Right lobe of liver (tissue), 6 donors: ENCODE results near the gene ZNF799. TPM values are rescaled to one million over a fixed set of nuclear protein-coding genes. Genes with fewer than 3 reads are reported as not detected.
"Not testable (repeated sequence)": the region's sequence is repeated elsewhere in the genome, so short reads cannot be mapped to it uniquely, and the experiment has no call there.

Source experiments
- ATAC-seq, 4 donors: fragments of 200-7000 bp; cut with Tn5 transposase; one replicate each; pipeline ENCODE4 v1.9.1; 2020; ENCODE audit warnings: mild to moderate bottlenecking in 4 of 4, moderate library complexity in 4 of 4
- DNase-seq, 3 donors: peaks; one replicate each; pipeline ENCODE4 v3.0.0-alpha.2; 2020
- H3K27ac ChIP-seq, 3 donors: fragments of 200-600 bp; one replicate each; pipeline ENCODE4 v1.8.0; 2022
- H3K27me3 ChIP-seq, 2 donors: fragments of 200-600 bp; one replicate each; pipeline ENCODE4 v1.8.0; 2022
- H3K36me3 ChIP-seq, 4 donors: fragments of 200-600 bp; sonication (generic) in 1 of 4; one replicate each; pipeline versions ENCODE4 v1.5.1 to v1.8.0; 2017 to 2022; ENCODE audit warnings: control low read depth in 1 of 4
- H3K4me1 ChIP-seq, 4 donors: fragments of 200-600 bp; sonication (generic) in 1 of 4; one replicate each; pipeline versions ENCODE4 v1.5.1 to v1.8.0; 2017 to 2022; ENCODE audit warnings: control low read depth in 1 of 4
- H3K4me3 ChIP-seq, 3 donors: fragments of 200-600 bp; one replicate each; pipeline ENCODE4 v1.8.0; 2022
- H3K9me3 ChIP-seq, 4 donors: fragments of 200-600 bp; sonication (generic) in 1 of 4; one replicate each; pipeline versions ENCODE4 v1.5.1 to v1.8.0; 2017 to 2022; ENCODE audit warnings: control low read depth in 1 of 4
- POLR2A ChIP-seq: fragments of 450-650 bp; IDR thresholded peaks from one replicate; pipeline ENCODE4 v1.6.1; 2017; ENCODE audit warnings: antibody characterized with exemption, mild to moderate bottlenecking
- WGBS: methylation state at CpG from one replicate; pipeline ENCODE4 v1.1.6; 2018; ENCODE audit warnings: low coverage, low lambda C conversion rate; ENCODE audit not compliant: insufficient coverage; ENCODE audit errors: missing lambda C conversion rate; 5-methylcytosine and 5-hydroxymethylcytosine counted together
- intact Hi-C, 2 donors: fragments of 100-400 bp; cut with DNase I; formaldehyde crosslinking; loops; one replicate each; pipeline versions ENCODE4 v1.11.2 to v1.14.1; 2022
- long read RNA-seq: library from polyadenylated mRNA; unstranded; transcript quantifications from one replicate; pipeline ENCODE4 v2.0.0, GENCODE V29; 2019
- total RNA-seq, 6 experiments: library from RNA; depleted of rRNA in 2 of 6; stranded (reverse); fragments of >200 nt in 2 of 6; fragmentation: NEBNext Ultra II Directional in 3 of 6; extraction: Animal tissue kit (Norgen Biotek cat#: 25700) in 3 of 6; gene quantifications; one replicate each; pipeline versions ENCODE4 v1.1.0 to v1.2.4, GENCODE V29; 2016 to 2023
- TF ChIP-seq, protein P1 (sequence below), 4 donors: fragments of 200-600 bp in 3 of 4; fragments of 450-650 bp in 1 of 4; IDR thresholded peaks; one replicate each; pipeline versions ENCODE4 v1.5.1 to v1.8.0; 2016 to 2022; ENCODE audit warnings: antibody characterized with exemption in 4 of 4, mild to moderate bottlenecking in 2 of 4
- donor health status: DM: no; HTN: yes; CAD: no.
- donor health status: DM: no; HTN: no; CAD: no.
- donor health status: DM: no; HTN: no; CAD: no.
- donor health status: DM: no; HTN: yes; CAD: no.
- donor health status: DM: no; HTN: yes; CAD: no.

The ZNF799 gene
- 1 to 10 TPM; 2.3 to 2.8 (median 2.7) TPM for total RNA-seq
- long read RNA-seq, partial matches to known transcripts, result 0 of 2 reads
- long read RNA-seq, other reads (novel, unspliced or antisense), result 0 of 2 reads

DNA sequence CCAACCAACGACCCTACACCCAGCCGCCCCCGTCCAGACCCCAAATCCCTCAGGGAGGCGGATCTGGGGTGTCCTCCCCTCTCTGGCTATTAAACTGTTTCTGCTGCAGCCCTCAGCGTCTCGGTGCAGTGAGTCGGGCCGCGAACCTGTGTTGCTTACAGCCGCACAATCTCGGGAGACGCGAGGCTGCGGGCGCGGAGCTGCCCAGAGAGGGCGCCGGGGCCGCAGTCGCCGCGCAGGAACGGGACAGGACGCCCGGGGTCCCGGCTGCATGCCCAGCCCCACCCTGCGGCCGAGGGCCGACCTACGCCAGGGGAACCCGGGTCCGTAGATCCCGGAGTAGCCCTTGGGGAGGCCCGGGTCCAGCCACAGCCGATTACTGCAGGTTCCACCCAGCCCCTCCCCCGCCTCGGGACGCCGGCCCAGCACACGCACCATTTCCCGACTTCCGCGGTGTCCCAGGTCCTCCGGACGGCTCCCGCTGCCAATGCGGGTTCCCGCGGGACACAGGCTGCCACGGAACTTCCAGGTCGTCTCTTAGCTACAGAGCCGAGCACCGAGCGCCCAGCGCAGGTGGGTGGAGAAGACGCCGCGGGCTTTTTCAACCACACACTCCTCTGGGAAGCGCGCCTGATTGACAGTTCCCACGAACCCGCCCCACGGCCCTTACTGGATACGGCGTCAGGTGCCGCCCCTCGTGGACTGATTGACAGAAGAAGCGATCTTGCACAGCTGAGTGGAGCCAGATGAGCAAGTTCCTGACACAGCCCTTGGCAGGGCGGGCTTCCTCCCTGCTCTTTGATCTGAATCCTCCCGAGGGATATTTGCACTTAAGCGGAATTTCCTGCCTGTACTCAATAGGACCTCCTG lies at the start of gene ZNF799:
Gene ZNF799 (minus strand): TSS at position 639 of the 870 bp plus-strand sequence. CDS start 201 bp downstream, at position 438.
- 0% methylated on average over 13 of the region's 71 CpGs for WGBS
- intact Hi-C loops, result no loop called here
- Histone ChIP-seq H3K27me3 (no peaks in the 10 kb centered on the region), H3K27ac (peak within 1 kb of the TSS; percentile 48 to 72 (median 68)), H3K36me3 (no peaks in the 10 kb centered on the region), H3K9me3 (no peaks in the 10 kb centered on the region), H3K4me1 (peaks cover 0 to 5% (median 0%) of the 10 kb centered on the region in 4 donors), H3K4me3 (peak within 1 kb of the TSS; percentile 80 to 89 (median 84))
- DNase-seq (peak; percentile 98 to 99 (median 99)), ATAC-seq (peak; percentile 96 to 99 (median 97))
- TF ChIP-seq POLR2A, result peak; percentile 75
- TF ChIP-seq, protein P1, sequence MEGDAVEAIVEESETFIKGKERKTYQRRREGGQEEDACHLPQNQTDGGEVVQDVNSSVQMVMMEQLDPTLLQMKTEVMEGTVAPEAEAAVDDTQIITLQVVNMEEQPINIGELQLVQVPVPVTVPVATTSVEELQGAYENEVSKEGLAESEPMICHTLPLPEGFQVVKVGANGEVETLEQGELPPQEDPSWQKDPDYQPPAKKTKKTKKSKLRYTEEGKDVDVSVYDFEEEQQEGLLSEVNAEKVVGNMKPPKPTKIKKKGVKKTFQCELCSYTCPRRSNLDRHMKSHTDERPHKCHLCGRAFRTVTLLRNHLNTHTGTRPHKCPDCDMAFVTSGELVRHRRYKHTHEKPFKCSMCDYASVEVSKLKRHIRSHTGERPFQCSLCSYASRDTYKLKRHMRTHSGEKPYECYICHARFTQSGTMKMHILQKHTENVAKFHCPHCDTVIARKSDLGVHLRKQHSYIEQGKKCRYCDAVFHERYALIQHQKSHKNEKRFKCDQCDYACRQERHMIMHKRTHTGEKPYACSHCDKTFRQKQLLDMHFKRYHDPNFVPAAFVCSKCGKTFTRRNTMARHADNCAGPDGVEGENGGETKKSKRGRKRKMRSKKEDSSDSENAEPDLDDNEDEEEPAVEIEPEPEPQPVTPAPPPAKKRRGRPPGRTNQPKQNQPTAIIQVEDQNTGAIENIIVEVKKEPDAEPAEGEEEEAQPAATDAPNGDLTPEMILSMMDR (IDR thresholded peaks at IDR 0.05), result peak in 1 of 4 donors; percentile 23

DNA sequence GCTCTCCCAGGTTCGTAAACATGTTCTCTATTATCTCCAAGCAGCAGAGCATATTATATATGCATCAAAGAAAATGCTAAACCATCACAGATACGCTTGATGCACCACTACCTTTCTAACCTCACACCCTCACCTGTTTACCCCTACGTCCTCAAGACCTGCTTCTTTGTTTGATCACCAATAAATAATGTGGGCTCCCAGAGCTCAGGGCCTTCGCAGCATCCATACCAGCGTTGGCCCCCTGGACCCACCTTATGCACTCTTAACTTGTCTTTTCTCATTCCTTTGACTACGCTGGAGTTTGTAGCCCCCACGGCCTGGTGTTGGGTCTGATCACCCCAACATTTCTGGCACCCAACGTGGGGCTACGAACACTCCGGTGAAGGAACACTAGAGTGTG lies 49.8 kb upstream of the ZNF799 start:
- WGBS, result 80% methylated on average over 10 of the region's 10 CpGs
- ATAC-seq, result no peak
- no peaks in the 10 kb centered on the region for H3K36me3 ChIP-seq
- no peak for DNase-seq
- no peak overlapping the region for H3K4me3 ChIP-seq
- intact Hi-C loops, result no loop called here
- no peaks in the 10 kb centered on the region for H3K27me3 ChIP-seq
- H3K9me3 ChIP-seq, result peaks cover 0 to 5% (median 0%) of the 10 kb centered on the region in 4 donors
- H3K27ac ChIP-seq, result no peak overlapping the region
- H3K4me1 ChIP-seq, result no peaks in the 10 kb centered on the region
- TF ChIP-seq POLR2A, result no peak
- TF ChIP-seq, protein P1 (IDR thresholded peaks at IDR 0.05), result no peak

DNA sequence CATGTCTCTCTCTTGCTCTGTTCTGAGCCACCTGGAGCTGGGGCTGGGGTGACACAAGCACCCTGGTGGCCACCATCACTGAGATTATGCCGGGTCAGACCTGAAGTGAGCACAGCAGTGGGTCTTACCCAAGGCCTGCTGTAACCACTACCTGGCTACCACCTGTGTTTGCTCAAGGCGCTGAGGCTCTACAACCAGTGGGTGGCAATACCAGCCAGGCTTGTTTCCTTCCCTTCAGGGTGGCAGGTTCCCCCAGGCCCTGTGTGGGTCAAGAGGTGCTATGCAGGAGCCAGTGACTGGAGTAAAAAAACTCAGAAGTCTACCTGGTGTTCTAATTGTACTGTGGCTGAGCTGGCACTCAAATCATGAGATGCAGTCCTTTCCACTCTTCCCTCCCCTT lies 47.7 kb upstream of the ZNF799 start:
- H3K27ac ChIP-seq, result no peak overlapping the region
- H3K4me3 ChIP-seq, result no peak overlapping the region
- no peak for DNase-seq
- no peaks in the 10 kb centered on the region for H3K4me1 ChIP-seq
- peaks cover 0 to 5% (median 0%) of the 10 kb centered on the region in 4 donors for H3K9me3 ChIP-seq
- H3K27me3 ChIP-seq, result no peaks in the 10 kb centered on the region
- no peak for ATAC-seq
- H3K36me3 ChIP-seq, result no peaks in the 10 kb centered on the region
- intact Hi-C loops, result no loop called here
- WGBS, result no CpG with 5 or more reads among the region's 2 CpGs
- no peak for TF ChIP-seq POLR2A
- TF ChIP-seq, protein P1 (IDR thresholded peaks at IDR 0.05), result no peak

DNA sequence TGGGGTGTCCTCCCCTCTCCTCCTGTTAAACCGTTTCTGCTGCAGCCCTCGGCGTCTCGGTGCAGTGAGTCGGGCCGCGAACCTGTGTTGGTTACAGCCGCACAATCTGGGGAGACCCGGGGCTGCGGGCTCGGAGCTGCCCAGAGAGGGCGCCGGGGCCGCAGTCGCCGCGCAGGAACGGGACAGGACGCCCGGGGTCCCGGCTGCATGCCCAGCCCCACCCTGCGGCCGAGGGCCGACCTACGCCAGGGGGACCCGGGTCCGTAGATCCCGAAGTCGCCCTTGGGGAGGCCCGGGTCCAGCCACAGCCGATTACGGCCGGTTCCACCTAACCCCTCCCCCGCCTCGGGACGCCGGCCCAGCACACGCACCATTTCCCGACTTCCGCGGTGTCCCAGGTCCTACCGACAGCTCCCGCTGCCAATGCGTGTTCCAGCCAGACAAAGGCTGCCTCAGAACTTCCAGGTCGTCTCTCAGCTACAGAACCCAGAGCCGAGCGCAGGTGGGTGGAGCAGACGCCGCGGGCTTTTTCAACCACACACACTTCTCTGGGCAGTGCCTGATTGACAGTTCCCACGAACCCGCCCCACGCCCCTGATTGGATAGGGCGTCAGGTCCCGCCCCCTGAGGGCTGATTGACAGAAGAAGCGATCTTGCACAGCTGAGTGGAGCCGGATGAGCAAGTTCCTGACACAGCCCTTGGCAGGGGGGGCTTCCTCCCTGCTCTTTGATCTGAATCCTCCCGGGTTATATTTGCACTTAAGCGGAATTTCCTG lies 39.7 kb upstream of the ZNF799 start, which contains the start of gene ZNF443:
Gene ZNF443 (minus strand): TSS at position 481 of the 776 bp plus-strand sequence. CDS start 107 bp downstream, at position 374.
- TF ChIP-seq POLR2A, result peak; percentile 74
- TF ChIP-seq, protein P1 (IDR thresholded peaks at IDR 0.05), result no peak
- peak; percentile 97 to 99 (median 98) for ATAC-seq
- Histone ChIP-seq H3K4me3 (peak within 1 kb of the TSS; percentile 55 to 75 (median 62)), H3K36me3 (no peaks in the 10 kb centered on the region), H3K27ac (peak within 1 kb of the TSS in 1 of 3 donors; percentile 62), H3K9me3 (no peaks in the 10 kb centered on the region), H3K27me3 (no peaks in the 10 kb centered on the region), H3K4me1 (no peaks in the 10 kb centered on the region)
- intact Hi-C loops, result no loop called here
- peak; percentile 98 to 100 (median 99) for DNase-seq
- whole genome bisulfite sequencing, result 3% methylated on average over 8 of the region's 59 CpGs

DNA sequence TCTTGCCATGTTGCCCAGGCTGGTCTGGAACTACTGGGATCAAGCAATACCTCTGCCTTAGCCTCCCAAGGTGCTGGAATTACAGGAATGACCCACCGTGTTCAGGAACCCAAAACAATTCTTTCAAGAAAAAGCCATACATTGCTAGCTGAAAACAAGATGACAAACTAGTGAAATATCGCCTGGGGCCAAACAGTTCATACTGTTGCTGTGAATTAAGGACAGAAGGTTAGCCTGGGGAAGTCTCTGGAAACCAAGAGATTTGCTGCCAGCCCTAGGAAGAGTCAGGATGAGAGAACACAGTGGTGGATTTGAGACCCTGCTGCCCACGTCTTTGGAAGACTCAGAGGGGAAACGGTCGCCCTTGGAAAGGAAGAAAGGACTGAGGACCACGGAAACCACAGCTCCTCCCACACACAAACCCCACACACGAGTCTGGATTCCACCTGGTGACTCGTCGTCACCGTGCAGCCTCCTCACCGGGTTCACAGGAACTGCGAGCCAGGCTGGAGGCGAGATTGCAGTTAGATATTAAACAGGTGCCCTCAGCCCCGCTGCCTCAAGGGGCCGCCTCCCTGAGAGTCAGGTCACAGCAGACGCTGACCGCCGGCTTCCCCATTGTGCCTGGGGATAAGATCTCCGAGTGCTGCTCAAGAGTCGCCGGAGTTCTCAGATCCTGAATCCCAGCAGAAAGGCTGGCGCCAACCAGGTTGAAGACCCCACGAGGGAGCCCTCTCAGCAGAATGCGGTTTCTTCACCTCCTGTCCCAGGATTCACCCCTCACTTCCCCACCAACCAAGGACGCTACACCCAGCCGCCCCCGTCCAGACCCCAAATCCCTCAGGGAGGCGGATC lies 38.8 kb upstream of the ZNF799 start:
- intact Hi-C loops, H3K4me1 ChIP-seq, H3K36me3 ChIP-seq, H3K9me3 ChIP-seq, H3K27me3 ChIP-seq: not testable (repeated sequence)
- WGBS, result 4% methylated on average over 7 of the region's 28 CpGs
- DNase-seq, result peak; percentile 23 to 57 (median 48)
- H3K27ac ChIP-seq, result peak overlapping the region in 1 of 3 donors; percentile 62
- peak; percentile 48 to 60 (median 54) for ATAC-seq
- H3K4me3 ChIP-seq, result peak overlapping the region; percentile 55 to 75 (median 62)

DNA sequence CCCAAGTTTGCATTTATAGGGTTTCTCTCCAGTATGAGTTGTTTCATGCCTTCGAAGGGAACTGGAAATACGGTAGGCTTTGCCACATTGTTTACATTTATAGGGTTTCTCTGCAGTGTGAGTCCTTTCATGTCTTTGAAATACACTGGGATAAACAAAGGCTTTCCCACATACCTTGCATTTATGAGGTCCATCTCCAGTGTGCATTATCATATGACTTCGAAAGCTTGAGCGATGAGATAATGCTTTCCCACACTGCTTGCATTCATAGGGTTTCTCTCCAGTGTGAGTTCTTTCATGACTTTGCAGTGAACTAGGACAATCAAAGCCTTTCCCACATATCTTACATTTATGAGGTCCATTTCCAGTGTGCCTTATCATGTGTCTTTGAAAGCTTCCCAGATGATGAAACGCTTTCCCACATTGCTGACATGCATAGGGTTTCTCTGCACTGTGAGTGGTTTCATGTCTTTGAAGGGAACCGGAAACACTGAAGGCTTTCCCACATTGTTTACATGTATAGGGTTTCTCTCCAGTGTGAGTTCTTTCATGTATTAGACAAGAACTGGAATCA lies 29.7 kb upstream of the ZNF799 start:
- H3K9me3 ChIP-seq, H3K27ac ChIP-seq, DNase-seq, H3K4me3 ChIP-seq, H3K27me3 ChIP-seq, intact Hi-C loops, H3K4me1 ChIP-seq, ATAC-seq: not testable (repeated sequence)
- H3K36me3 ChIP-seq, result peaks cover 0 to 11% (median 5%) of the 10 kb centered on the region in 4 donors
- 98% methylated on average over 6 of the region's 6 CpGs for WGBS
